Measurements from ENCODE around the gene RAP1GDS1.

RAP1GDS1 gene

GRCh38 chr4:98484031-98484430, 222.8 kb downstream of the RAP1GDS1 start:
- no peak for DNase-seq

DNA sequence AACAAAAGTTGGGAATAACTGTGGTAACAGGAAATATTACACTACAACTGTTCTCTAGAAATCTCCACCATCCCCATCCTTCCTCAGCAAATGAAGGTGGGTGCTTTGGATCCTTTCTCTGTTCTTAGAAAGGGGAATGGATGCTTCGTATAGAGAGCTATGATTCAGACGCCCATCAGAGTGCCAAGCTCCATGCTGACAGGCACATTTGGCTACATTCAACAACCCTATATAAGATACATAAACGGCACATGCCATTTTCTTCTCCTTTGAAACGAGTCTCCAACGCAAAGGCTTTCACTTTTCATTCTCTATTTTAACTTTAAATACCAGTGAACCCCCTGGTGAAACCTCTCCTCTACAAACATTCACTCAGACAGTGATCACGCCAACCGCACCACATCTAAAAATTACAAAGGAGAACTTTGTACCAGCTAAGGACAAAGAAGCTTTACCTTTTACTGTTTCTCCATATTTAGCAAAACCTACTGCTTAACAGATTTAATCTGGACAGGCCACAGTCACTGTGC, 224.7 kb downstream of the RAP1GDS1 start:
- no peak for DNase-seq

DNA sequence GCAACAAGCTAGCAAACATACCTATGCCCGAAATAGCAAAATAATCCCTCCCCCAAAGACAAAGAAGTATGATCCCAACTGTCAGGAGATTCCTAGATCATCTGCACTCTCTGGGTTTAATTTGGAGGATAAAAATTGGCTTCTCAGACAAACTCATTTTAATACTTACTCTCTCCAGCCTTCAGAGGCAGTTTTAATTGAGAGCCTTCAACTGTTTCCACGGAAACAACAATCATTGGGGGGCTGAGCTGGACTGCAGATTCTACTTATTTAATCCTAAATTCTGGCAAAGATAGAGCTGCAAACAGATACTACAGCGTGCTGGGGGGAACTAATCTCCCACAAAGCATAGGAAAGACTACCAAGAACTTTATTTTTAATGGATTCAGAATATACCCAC, 229.1 kb downstream of the RAP1GDS1 start:
- no peak for DNase-seq

GRCh38 chr4:98491899-98492559, 230.8 kb downstream of the RAP1GDS1 start:
- no peak for DNase-seq

- DNase-seq: no peak
Measured at GRCh38 chr4:98493296-98493695, 232.1 kb downstream of the RAP1GDS1 start.

Data from inflammatory macrophage (primary cell).